Measurements from ENCODE around the gene PLCB3.

The PLCB3 gene

DNA sequence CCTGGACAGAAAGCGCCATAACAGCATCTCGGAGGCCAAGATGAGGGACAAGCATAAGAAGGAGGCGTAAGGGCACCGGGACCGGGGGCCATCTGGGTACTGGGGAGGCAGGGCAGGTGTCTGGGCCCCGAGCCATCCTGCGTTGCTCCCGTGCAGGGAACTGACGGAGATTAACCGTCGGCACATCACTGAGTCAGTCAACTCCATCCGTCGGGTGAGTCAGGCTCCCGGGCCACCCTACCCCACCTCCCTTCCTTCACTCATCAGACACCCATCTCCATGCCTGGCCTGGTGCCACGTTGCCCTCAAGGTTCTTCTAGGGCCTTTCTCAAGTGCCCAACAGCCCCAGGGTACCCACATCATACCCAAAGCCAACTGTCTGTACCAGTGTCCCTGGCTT is 15.0 kb downstream of the PLCB3 start:
- no peak for DNase-seq (ENCODE audit: low read depth)

DNA sequence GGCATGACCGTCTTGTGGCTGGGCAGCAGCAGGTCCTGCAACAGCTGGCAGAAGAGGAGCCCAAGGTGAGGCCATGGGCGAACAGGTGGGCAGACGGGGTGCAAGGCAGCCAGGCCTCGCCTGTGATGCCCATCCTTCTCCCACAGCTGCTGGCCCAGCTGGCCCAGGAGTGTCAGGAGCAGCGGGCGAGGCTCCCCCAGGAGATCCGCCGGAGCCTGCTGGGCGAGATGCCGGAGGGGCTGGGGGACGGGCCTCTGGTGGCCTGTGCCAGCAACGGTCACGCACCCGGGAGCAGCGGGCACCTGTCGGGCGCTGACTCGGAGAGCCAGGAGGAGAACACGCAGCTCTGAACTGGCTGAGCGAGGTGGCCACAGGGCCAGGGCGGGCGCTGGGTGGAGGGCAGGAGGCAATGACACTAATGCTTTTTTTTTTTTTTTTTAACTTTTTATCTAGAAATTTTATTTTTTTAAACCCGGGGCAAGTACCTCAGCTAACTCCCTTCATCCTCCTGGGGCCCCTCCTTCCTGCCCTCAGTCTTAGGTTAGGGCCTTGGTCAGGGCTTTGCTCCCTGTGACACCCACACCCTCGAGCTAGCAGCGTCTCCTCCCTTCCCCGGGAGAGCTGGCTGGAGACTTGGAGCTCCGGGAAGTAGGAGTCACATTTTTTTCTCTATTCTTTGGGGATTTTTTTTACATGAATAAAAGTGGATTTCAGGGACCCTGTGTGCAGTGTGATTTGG is 16.0 kb downstream of the PLCB3 start:
- no peak for DNase-seq (ENCODE audit: low read depth)

DNA sequence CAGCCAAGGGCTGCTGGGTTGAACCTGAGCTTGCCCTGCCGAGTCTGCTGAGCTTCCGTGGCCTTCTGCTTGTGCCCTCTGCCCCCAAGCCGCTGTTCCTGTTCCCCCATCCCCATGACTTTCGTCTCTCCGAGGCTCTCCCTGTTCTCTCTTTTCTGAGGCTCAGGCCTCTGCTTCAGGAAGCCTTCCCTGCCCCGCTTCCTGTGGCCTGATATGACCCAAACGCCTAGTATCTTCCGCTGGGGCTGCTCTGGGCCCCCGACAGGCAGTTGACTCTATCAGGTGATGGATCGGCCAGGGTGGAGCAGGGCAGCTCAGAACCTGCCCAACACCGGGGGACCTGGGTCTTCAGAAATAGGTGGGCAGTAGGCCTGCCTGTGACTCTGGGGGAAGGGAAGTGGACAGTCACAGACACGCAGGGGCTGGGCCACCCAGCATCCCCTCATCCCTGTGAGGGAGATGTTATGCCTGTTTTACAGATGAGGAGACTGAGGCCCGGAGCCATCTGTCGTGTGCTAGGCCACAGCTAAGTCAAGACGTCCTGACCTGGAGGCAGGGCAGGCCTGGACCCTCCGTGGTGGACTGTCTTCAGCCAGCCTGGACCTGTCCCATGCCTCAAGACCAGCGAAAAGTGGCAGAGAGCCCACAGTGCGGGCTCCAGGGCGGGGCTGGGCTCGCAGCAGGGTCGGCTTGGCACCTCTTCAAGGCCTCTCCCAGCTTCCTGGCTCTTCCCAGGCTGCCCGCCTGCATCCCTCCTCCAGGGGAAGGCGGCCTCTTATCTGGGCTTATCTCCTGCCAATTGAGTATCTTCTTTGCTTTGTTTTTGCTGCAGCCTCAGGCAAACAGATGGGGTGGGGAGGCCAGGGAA is 16.9 kb downstream of the PLCB3 start:
- DNase-seq (ENCODE audit: low read depth) = no peak

DNA sequence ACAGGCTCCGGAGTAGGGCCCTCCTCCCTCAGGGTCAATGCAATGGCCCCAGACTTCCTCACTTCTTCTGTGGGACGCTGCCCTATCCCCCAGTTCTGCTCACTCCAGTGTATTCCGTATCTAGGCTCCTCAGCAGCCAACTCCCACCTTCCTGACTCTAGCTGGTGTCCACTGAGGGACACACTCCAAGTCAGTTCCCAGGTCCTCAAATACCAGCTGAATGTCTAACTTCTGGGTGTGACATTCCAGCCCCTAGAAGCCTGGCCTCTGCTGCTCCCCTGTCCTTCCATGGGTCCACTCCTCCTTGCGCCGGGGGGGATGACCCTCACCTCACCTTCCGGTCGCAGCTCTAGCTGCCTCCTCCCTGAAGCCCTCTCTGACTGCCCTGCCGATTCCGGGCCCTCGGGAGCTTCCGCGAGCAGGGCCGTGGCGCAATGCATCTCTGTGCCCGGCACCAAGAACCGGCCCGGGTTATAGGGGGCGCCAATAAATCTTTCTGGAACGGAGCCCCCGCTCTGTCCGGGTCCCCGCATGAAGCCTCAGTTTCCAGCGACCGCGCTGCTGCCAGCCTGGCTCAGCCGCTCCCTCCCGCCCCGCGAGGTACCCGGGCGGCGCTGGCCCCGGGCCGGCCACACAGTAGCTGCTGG is 17.7 kb downstream of the PLCB3 start:
- DNase-seq (ENCODE audit: low read depth) = peak; percentile 35

DNA sequence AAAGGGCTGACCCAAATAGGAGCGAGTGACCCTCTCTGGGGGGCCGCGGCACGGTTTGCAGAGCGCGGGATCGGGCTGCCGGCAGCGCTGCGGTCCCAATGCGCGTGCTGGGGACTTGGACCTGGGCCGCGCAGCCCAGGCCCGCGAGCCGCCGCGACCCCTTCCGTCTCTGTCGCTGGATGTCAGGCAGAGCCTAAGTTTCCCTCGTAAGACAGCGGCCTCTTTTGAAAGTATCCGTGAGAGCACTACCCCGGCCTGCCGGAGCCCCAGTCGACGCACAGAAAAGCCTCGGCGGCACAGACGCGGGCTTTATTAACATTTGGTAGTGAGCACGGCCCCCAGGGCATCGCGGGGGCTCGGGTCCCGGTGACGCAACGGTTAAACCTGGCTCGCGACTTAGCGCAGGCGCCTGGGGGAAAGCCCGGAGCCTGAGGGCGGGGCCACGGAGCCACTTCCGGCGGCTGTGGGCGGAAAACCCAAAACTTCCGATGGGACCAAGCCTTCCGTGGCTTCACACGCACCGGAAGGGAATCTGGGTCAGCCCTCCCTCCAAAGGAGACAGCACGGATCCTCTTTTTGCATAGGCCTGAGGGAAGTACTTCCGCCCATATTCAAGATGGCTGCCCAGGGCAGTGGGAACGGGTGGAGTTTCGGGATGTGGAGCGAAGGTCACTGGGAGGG is 18.4 kb downstream of the PLCB3 start:
- peak; percentile 97 for DNase-seq (ENCODE audit: low read depth)

- DNase-seq (ENCODE audit: low read depth) = no peak
These were observed 23.9 kb downstream of the PLCB3 start for GRCh38 chr11:64275031-64275800.

DNA sequence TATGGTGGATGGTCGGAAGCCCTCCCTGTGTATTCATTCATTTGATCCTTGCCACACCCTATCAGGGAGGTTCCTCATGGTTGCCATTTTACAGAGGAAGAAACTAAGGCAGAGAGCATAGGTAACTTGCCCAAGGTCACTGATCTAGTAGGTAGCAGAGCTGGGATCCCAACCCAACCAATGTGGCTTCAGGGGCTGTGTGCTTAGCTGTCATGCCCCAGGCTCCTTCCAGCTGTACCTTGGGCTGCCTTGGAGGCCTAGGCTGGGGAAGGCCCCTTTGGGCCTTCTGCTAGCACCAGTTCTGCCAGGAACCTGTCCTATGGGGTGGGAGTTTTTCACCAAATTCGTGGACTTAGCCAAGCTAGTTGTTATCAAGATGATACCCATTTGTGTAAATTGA is 24.5 kb downstream of the PLCB3 start:
- DNase-seq (ENCODE audit: low read depth) = no peak

DNA sequence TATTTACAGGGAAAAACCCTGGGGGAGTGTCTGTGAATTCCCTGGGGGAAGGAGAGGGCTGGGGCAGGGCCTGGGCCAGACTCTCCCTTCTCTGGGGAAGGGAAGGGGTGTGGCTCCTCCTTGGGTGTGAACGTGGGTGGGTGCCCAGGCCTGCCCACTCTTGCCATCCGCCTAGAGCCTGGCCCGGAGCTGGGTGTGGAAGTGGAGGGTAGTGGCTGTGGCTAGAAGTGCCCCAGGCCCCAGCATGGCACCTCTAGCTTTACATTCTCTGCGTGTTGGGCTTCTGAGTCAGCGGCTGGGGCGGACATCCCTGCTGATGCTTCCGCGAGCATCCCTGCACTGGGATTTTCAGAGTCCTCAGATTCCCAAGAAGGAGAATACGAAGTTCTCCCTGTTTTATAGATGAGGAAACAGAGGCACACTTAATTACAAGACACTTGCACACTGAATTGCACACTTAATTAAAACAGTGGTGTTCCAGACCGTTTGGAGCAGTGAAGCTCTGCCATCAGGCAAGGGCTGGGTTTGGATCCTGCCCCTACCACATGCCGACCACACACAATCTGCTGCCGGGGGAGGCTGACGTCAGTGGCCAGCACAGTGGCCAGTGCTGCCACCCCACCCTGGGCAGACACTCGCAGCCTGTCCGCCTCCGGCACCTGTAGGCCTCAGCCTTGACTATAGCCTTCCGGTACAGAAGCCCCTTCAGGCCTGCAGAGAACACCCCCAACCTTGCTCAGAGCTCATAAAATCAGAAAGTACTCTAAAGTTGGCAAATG is 25.5 kb downstream of the PLCB3 start:
- no peak for DNase-seq (ENCODE audit: low read depth)

DNA sequence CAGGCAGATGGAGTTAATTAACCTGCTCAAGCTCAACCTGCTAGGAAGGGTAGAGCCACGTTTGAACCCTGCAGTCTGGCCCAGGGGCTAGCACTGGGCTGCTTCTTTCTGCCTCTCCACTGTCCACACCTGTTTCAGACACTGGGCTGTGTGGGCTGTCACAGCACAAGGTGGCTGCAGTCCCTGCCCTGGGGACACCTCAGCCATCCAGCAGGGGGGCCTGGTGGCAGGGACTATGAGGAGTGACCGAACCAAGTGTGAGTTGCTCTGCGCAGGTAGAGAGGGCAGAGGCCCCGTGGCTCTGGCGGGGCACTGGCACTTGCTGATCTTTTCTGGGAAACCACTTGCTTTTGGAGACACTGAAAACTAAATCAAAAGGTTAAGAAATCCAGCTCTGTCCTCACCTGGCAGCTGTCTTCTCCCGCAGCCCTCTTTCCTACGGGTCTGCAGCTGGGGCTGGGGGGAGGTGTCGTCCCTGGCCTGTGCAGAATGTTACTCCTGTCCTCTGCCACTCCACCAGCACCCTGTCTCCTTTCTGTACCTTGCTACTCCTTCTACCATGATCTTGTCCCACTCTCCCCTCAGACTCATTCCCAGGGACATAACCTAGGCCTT is 27.4 kb downstream of the PLCB3 start:
- DNase-seq (ENCODE audit: low read depth) = no peak

GRCh38 chr11:64281957-64282770 is 30.8 kb downstream of the PLCB3 start:
- no peak for DNase-seq (ENCODE audit: low read depth)

DNA sequence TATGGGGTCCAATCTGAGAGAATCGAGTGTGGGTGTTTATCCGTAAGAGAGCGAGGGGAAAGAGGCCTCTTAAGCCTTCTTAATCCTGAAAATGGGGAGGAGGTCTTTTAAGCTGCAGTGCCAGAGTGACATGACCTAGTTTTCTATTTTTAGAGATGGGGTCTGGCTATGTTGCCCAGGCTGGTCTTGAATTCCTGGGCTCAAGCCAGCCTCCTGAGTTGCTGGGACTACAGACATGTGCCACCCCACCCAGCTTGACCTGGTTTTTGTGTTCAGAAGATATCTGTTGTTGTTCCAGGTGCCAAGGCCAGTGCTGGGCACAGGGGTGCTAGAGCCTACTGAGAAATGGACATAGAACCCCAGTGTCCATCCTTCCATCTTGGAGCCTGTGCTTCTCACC is 31.8 kb downstream of the PLCB3 start:
- no peak for DNase-seq (ENCODE audit: low read depth)

GRCh38 chr11:64284048-64284961 is 33.0 kb downstream of the PLCB3 start, which contains the start of gene BAD:
TSS of gene BAD (minus strand) at chr11:64284665. CDS start at chr11:64284368, 297 bp downstream.
- DNase-seq (ENCODE audit: low read depth) = peak; percentile 89

DNA sequence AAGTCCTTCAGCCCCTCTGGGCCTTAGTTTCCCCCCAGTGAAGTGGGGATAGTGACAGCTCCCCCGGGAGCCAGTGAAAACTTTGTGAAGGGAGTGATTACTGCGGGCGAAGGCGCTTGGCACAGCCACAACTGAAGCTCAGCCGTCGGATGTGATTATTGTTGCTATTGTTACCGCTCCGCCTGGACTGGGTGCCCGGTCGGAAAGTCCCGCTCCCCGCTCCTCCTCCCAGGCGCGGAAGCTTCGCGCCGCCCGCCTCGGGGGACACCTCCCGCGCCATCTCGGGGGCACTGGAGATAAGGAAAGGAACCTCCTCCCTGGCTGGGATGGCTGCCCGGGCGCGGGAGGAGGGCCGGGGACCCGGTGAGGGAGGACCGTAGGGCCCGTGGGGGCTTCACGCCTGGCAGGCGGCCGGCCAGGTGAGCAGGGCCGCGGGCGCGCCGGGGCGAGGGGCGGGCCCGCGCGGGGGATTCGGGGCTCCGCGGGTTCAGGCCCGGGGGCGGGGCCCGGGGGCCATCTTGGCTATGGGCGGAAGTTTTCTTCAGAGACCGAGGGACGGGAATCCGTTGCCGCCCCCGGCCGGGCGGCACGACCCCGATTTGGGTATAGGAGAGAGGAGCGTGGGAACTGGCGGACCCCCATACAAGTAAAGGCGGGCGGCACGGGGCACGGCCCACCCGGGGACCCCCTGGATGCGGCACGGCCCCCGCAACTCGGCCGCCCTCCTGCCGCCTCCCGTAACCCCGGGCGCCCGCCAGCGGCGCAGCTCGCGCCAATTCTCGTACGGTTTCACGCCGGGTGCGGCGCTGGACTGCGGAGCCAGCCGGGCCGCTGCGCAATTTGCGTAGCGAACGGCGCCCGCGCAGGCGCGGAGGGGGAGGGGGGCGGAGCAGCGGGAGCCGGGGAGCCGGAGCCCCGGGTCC is 33.9 kb downstream of the PLCB3 start, which contains the start of gene GPR137:
TSS of gene GPR137 (plus strand) at position 887 of the 923 bp plus-strand sequence. CDS start 677 bp downstream, outside the sequence.
- peak; percentile 86 for DNase-seq (ENCODE audit: low read depth)

DNA sequence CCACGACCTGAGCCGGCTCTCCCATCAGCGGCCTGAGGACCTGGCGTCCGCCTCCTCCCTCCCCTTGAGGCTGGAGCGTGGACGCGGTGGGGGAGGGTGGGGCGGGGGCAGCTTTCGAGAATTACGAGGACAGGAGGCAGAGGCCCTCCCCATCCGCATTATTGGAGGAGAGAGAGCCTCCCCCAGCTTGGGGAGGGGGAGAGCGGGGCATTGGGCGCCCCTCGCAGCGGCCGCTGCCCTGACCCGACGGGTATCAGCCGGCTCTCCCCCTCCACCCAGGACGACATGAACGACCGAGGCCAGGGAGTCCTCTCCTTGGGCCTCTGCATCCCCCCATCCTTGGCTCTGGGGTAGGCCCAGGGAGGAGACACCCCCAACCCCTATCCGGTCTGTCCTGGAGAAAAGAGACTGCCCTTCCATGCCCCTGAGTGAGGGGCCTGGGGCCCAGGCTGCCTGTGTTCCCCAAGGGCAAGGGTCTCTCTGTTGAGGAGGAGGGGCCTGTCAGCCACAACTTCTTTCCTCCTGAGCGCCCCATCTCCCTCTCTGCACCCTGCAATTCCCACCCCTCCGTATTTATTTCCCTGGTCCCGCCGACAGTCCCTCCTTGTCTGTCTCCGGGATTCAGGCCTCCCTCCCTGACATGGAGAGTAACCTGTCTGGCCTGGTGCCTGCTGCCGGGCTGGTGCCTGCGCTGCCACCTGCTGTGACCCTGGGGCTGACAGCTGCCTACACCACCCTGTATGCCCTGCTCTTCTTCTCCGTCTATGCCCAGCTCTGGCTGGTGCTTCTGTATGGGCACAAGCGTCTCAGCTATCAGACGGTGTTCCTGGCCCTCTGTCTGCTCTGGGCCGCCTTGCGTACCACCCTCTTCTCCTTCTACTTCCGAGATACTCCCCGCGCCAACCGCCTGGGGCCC is 34.8 kb downstream of the PLCB3 start:
- no peak for DNase-seq (ENCODE audit: low read depth)

DNA sequence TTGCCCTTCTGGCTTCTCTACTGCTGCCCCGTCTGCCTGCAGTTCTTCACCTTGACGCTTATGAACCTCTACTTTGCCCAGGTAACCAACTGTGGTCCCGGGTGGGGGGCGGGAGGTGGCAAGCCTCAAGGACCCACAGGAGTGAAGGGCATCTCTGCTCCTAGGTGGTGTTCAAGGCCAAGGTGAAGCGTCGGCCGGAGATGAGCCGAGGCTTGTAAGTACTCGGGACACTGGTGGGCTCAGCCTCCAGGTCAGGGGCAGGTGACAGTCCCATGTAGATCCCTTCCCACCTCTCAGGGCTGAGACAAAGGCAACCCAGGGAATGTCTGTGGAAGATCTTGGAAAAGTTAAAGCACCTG is 35.5 kb downstream of the PLCB3 start:
- DNase-seq (ENCODE audit: low read depth) = no peak
